Measurements from ENCODE around the gene MAOA. TPM values are rescaled to one million over a fixed set of nuclear protein-coding genes. Genes with fewer than 3 reads are reported as not detected.

The MAOA gene
- total RNA-seq, 1 donor from 2014 or later, result 1.8 TPM

DNA sequence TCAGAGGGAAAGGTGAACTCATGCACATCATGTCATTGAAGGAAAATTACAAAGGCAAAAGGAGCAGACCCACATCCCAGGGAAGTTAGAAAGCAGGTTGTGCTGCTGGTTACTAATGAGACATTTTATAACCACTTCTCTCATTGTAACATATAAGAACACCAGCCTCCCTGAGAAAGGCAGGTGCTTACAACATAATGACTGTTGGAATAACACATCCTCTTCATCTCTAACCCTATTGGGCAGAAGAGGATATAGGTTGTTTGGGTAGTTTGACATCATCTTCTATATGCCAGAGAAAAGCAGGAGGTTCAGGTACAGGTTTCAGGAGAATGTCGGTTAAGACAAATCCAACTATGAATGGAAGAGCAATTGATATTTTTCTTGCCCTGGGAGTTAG, 77.6 kb downstream of the MAOA start:
- H3K27me3 ChIP-seq (ENCODE audit: insufficient read depth, low read length), result no peaks in the 10 kb centered on the region
- TF ChIP-seq, protein P1, sequence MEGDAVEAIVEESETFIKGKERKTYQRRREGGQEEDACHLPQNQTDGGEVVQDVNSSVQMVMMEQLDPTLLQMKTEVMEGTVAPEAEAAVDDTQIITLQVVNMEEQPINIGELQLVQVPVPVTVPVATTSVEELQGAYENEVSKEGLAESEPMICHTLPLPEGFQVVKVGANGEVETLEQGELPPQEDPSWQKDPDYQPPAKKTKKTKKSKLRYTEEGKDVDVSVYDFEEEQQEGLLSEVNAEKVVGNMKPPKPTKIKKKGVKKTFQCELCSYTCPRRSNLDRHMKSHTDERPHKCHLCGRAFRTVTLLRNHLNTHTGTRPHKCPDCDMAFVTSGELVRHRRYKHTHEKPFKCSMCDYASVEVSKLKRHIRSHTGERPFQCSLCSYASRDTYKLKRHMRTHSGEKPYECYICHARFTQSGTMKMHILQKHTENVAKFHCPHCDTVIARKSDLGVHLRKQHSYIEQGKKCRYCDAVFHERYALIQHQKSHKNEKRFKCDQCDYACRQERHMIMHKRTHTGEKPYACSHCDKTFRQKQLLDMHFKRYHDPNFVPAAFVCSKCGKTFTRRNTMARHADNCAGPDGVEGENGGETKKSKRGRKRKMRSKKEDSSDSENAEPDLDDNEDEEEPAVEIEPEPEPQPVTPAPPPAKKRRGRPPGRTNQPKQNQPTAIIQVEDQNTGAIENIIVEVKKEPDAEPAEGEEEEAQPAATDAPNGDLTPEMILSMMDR (IDR thresholded peaks at IDR 0.05; ENCODE audit: insufficient read depth, low read depth, low read length), result no peak
- no peak for TF ChIP-seq EZH2 (IDR thresholded peaks at IDR 0.05; ENCODE audit: insufficient read depth, low read length)
- DNase-seq (ENCODE audit: low read depth), result no peak
- H3K9ac ChIP-seq (ENCODE audit: low read length), result no peak overlapping the region
- no peak for FAIRE-seq
- no peaks in the 10 kb centered on the region for H3K4me1 ChIP-seq (ENCODE audit: insufficient read depth, low read length)
- H3K79me2 ChIP-seq (ENCODE audit: insufficient read depth, low read length), result no peaks in the 10 kb centered on the region
- H3K36me3 Mint-ChIP-seq (ENCODE audit: low read depth, unreplicated experiment), result no peaks in the 10 kb centered on the region
- H3K9me3 Mint-ChIP-seq (ENCODE audit: unreplicated experiment), result no peaks in the 10 kb centered on the region
- no peaks in the 10 kb centered on the region for H3K4me1 Mint-ChIP-seq (ENCODE audit: low read depth, unreplicated experiment)
- H3K36me3 ChIP-seq (ENCODE audit: insufficient read depth, low read length), result no peaks in the 10 kb centered on the region
- H3K9me3 ChIP-seq (ENCODE audit: insufficient read depth, low read depth, low read length), result no peaks in the 10 kb centered on the region
- no peak overlapping the region for H2AFZ ChIP-seq (ENCODE audit: low read depth, low read length)
- no peaks in the 10 kb centered on the region for H4K20me1 ChIP-seq (ENCODE audit: insufficient read depth, low read length)
- H3K27ac Mint-ChIP-seq (ENCODE audit: unreplicated experiment), result no peak overlapping the region
- H3K4me3 ChIP-seq (ENCODE audit: insufficient read depth, low read depth, low read length), result no peak overlapping the region
- H3K4me2 ChIP-seq (ENCODE audit: low read length), result no peak overlapping the region
- no peak overlapping the region for H3K4me3 Mint-ChIP-seq (ENCODE audit: unreplicated experiment)
- no peaks in the 10 kb centered on the region for H3K27me3 Mint-ChIP-seq (ENCODE audit: low read depth, unreplicated experiment)
- H3K27ac ChIP-seq (ENCODE audit: low read depth, low read length), result no peak overlapping the region

DNA sequence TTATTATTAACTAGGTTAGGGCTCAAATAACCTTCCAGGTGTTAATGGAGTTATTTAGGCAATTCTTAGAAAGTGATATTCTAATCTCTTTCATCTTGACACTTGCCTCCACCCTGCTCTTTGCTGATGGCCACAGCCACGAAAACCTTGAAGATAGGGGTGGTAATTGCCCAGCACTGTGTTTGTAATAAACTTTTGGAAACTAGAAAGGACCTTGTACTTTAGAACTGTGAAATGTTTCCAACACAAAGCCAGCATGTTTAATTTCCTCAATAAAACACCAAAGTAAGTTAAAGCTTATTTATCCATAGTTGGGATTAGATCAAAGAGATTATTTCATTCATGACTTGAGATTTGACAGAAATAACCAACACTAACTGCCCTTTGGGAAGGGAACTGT, 78.3 kb downstream of the MAOA start:
- Mint-ChIP-seq H3K27me3 (ENCODE audit: low read depth, unreplicated experiment) (no peaks in the 10 kb centered on the region), H3K4me3 (ENCODE audit: unreplicated experiment) (no peak overlapping the region), H3K9me3 (ENCODE audit: unreplicated experiment) (no peaks in the 10 kb centered on the region), H3K27ac (ENCODE audit: unreplicated experiment) (no peak overlapping the region), H3K4me1 (ENCODE audit: low read depth, unreplicated experiment) (no peaks in the 10 kb centered on the region), H3K36me3 (ENCODE audit: low read depth, unreplicated experiment) (no peaks in the 10 kb centered on the region)
- H3K9ac ChIP-seq (ENCODE audit: low read length), result no peak overlapping the region
- H3K4me2 ChIP-seq (ENCODE audit: low read length), result no peak overlapping the region
- no peaks in the 10 kb centered on the region for H3K9me3 ChIP-seq (ENCODE audit: insufficient read depth, low read depth, low read length)
- H2AFZ ChIP-seq (ENCODE audit: low read depth, low read length), result no peak overlapping the region
- H4K20me1 ChIP-seq (ENCODE audit: insufficient read depth, low read length), result no peaks in the 10 kb centered on the region
- no peak overlapping the region for H3K4me3 ChIP-seq (ENCODE audit: insufficient read depth, low read depth, low read length)
- no peak overlapping the region for H3K27ac ChIP-seq (ENCODE audit: low read depth, low read length)
- H3K36me3 ChIP-seq (ENCODE audit: insufficient read depth, low read length), result no peaks in the 10 kb centered on the region
- DNase-seq (ENCODE audit: low read depth) (no peak), FAIRE-seq (peak; percentile 95)
- no peak for TF ChIP-seq EZH2 (IDR thresholded peaks at IDR 0.05; ENCODE audit: insufficient read depth, low read length)
- TF ChIP-seq, protein P1 (IDR thresholded peaks at IDR 0.05; ENCODE audit: insufficient read depth, low read depth, low read length), result no peak
- H3K4me1 ChIP-seq (ENCODE audit: insufficient read depth, low read length), result no peaks in the 10 kb centered on the region
- no peaks in the 10 kb centered on the region for H3K79me2 ChIP-seq (ENCODE audit: insufficient read depth, low read length)
- H3K27me3 ChIP-seq (ENCODE audit: insufficient read depth, low read length), result no peaks in the 10 kb centered on the region

DNA sequence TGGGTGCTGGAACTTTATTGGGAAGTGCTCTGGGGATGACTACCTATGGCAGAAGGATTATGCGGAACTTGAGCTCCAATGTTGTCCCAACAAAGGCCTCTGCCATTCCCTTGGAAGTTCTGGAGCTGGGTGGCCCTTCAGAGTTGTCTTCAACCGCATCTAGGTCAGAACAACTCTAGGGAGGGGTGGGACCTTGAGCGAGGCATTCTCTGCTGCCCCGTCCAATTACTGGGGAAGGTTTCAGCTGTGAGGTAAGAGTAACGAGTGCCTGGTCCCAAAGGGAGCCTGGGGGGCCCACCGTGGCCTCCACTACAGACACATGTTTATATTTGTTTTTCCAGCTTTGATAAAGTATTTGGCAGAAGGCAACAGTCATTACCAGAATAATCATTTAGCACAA, 79.4 kb downstream of the MAOA start:
- no peak overlapping the region for H2AFZ ChIP-seq (ENCODE audit: low read depth, low read length)
- DNase-seq (ENCODE audit: low read depth), result no peak
- Mint-ChIP-seq H3K9me3 (ENCODE audit: unreplicated experiment) (no peaks in the 10 kb centered on the region), H3K4me1 (ENCODE audit: low read depth, unreplicated experiment) (no peaks in the 10 kb centered on the region), H3K27me3 (ENCODE audit: low read depth, unreplicated experiment) (no peaks in the 10 kb centered on the region), H3K27ac (ENCODE audit: unreplicated experiment) (no peak overlapping the region), H3K36me3 (ENCODE audit: low read depth, unreplicated experiment) (no peaks in the 10 kb centered on the region), H3K4me3 (ENCODE audit: unreplicated experiment) (no peak overlapping the region)
- TF ChIP-seq, protein P1 (IDR thresholded peaks at IDR 0.05; ENCODE audit: insufficient read depth, low read depth, low read length), result no peak
- TF ChIP-seq EZH2 (IDR thresholded peaks at IDR 0.05; ENCODE audit: insufficient read depth, low read length), result no peak
- no peak overlapping the region for H3K9ac ChIP-seq (ENCODE audit: low read length)
- no peak overlapping the region for H3K4me3 ChIP-seq (ENCODE audit: insufficient read depth, low read depth, low read length)
- H3K4me1 ChIP-seq (ENCODE audit: insufficient read depth, low read length), result no peaks in the 10 kb centered on the region
- peak; percentile 52 for FAIRE-seq
- H4K20me1 ChIP-seq (ENCODE audit: insufficient read depth, low read length), result no peaks in the 10 kb centered on the region
- no peak overlapping the region for H3K4me2 ChIP-seq (ENCODE audit: low read length)
- H3K36me3 ChIP-seq (ENCODE audit: insufficient read depth, low read length), result no peaks in the 10 kb centered on the region
- H3K27me3 ChIP-seq (ENCODE audit: insufficient read depth, low read length), result no peaks in the 10 kb centered on the region
- H3K79me2 ChIP-seq (ENCODE audit: insufficient read depth, low read length), result no peaks in the 10 kb centered on the region
- H3K27ac ChIP-seq (ENCODE audit: low read depth, low read length), result no peak overlapping the region
- H3K9me3 ChIP-seq (ENCODE audit: insufficient read depth, low read depth, low read length), result no peaks in the 10 kb centered on the region
